Activated CD8-positive, alpha-beta memory T cell treated with anti-CD3 and anti-CD28 coated beads, Interleukin-2, amount 50 U/mL, for 1 hour (primary cell): ENCODE data around the gene MAGI1.
"Not testable (repeated sequence)": the region's sequence is repeated elsewhere in the genome, so short reads cannot be mapped to it uniquely, and the experiment has no call there.

Source experiments
- DNase-seq: peaks from one replicate; pipeline ENCODE4 v3.0.0-alpha.2; 2020; ENCODE audit errors: extremely low read depth

The MAGI1 gene

GRCh38 chr3:65877160-65877559 lies 161.6 kb downstream of the MAGI1 start:
- no peak for DNase-seq

- DNase-seq: no peak
Observed at GRCh38 chr3:65876028-65876420, 162.7 kb downstream of the MAGI1 start.

- DNase-seq: no peak
Observed at GRCh38 chr3:65875393-65876027, 163.2 kb downstream of the MAGI1 start.

GRCh38 chr3:65873869-65874268 lies 164.8 kb downstream of the MAGI1 start:
- DNase-seq: no peak

- DNase-seq: no peak
Observed at GRCh38 chr3:65873028-65873427, 165.7 kb downstream of the MAGI1 start.

GRCh38 chr3:65871305-65872141 lies 167.2 kb downstream of the MAGI1 start:
- no peak for DNase-seq

GRCh38 chr3:65869798-65870197 lies 168.9 kb downstream of the MAGI1 start:
- no peak for DNase-seq

- DNase-seq: no peak
Observed at GRCh38 chr3:65867463-65868210, 171.1 kb downstream of the MAGI1 start.

- no peak for DNase-seq
Observed at GRCh38 chr3:65864357-65864904, 174.3 kb downstream of the MAGI1 start.

- no peak for DNase-seq
Observed at GRCh38 chr3:65861718-65862117, 177.0 kb downstream of the MAGI1 start.

- DNase-seq: not testable (repeated sequence)
Observed at GRCh38 chr3:65859612-65860011, 179.1 kb downstream of the MAGI1 start.

GRCh38 chr3:65858749-65859148 lies 180.0 kb downstream of the MAGI1 start:
- no peak for DNase-seq

GRCh38 chr3:65857327-65857726 lies 181.4 kb downstream of the MAGI1 start:
- DNase-seq: no peak

GRCh38 chr3:65856907-65857306 lies 181.8 kb downstream of the MAGI1 start:
- no peak for DNase-seq

- no peak for DNase-seq
Observed at GRCh38 chr3:65855370-65856100, 183.2 kb downstream of the MAGI1 start.

- DNase-seq: no peak
Observed at GRCh38 chr3:65854606-65855304, 184.0 kb downstream of the MAGI1 start.

GRCh38 chr3:65851827-65852226 lies 186.9 kb downstream of the MAGI1 start:
- DNase-seq: no peak

GRCh38 chr3:65850261-65850660 lies 188.5 kb downstream of the MAGI1 start:
- no peak for DNase-seq

GRCh38 chr3:65848024-65848423 lies 190.7 kb downstream of the MAGI1 start:
- DNase-seq: no peak

- no peak for DNase-seq
Observed at GRCh38 chr3:65846936-65847335, 191.8 kb downstream of the MAGI1 start.

- DNase-seq: no peak
Observed at GRCh38 chr3:65844370-65844769, 194.3 kb downstream of the MAGI1 start.
